GM23338 (cell line): ENCODE measurements around the gene METRNL. TPM values are rescaled to one million over a fixed set of nuclear protein-coding genes. Genes with fewer than 3 reads are reported as not detected.

ENCODE experiments used
- ATAC-seq: fragments of 200-7000 bp; cut with Tn5 transposase; 3 replicates; pipeline ENCODE4 v1.9.1; 2020
- DNase-seq: peaks from one replicate; pipeline ENCODE4 v3.0.0-alpha.2; 2015; ENCODE audit warnings: low spot score
- H2AFZ ChIP-seq: fragments of 200-600 bp; sonication (generic); 2 replicates; pipeline ENCODE4 v1.8.0; 2016; ENCODE audit warnings: antibody characterized with exemption, mild to moderate bottlenecking, moderate library complexity
- H3F3A ChIP-seq: fragments of 200-600 bp; sonication (generic); replicated peaks from 2 replicates; pipeline ENCODE4 v1.8.0; 2017; ENCODE audit warnings: antibody characterized with exemption, mixed run types, low read depth
- H3K27ac ChIP-seq: fragments of 200-600 bp; sonication (generic); 2 replicates; pipeline ENCODE4 v1.6.1; 2016; ENCODE audit warnings: low read depth
- H3K27me3 ChIP-seq: fragments of 200-600 bp; sonication (generic); 2 replicates; pipeline ENCODE4 v1.8.0; 2016; ENCODE audit warnings: mild to moderate bottlenecking, mixed run types, moderate library complexity; ENCODE audit not compliant: insufficient read depth
- H3K36me3 ChIP-seq: fragments of 200-600 bp; sonication (generic); 2 replicates; pipeline ENCODE4 v1.8.0; 2016; ENCODE audit warnings: mild to moderate bottlenecking; ENCODE audit not compliant: insufficient read depth
- H3K4me1 ChIP-seq: fragments of 200-600 bp; sonication (generic); 2 replicates; pipeline ENCODE4 v1.8.0; 2016; ENCODE audit warnings: mild to moderate bottlenecking, moderate library complexity; ENCODE audit not compliant: insufficient read depth
- H3K4me2 ChIP-seq: fragments of 200-600 bp; sonication (generic); 2 replicates; pipeline ENCODE4 v1.7.1; 2017; ENCODE audit warnings: mixed run types
- H3K4me3 ChIP-seq: fragments of 200-600 bp; sonication (generic); 2 replicates; pipeline ENCODE4 v1.6.1; 2016; ENCODE audit warnings: mixed run types
- H3K79me2 ChIP-seq: fragments of 200-600 bp; sonication (generic); replicated peaks from 2 replicates; pipeline ENCODE4 v1.8.0; 2017; ENCODE audit warnings: mild to moderate bottlenecking; ENCODE audit not compliant: insufficient read depth
- H3K9me2 ChIP-seq: fragments of 200-600 bp; sonication (generic); 2 replicates; pipeline ENCODE4 v1.8.0; 2017; ENCODE audit not compliant: insufficient read depth
- H4K20me1 ChIP-seq: fragments of 200-600 bp; sonication (generic); replicated peaks from 2 replicates; pipeline ENCODE4 v1.8.0; 2017; ENCODE audit warnings: mild to moderate bottlenecking; ENCODE audit not compliant: insufficient read depth
- H3K27ac Mint-ChIP-seq: 2 replicates; pipeline ENCODE4 v1.8.0; 2020; ENCODE audit warnings: inconsistent platforms, mild to moderate bottlenecking, moderate library complexity, mixed read lengths
- H3K27me3 Mint-ChIP-seq: 3 replicates; pipeline ENCODE4 v1.8.0; 2022; ENCODE audit warnings: low read depth, mild to moderate bottlenecking, moderate library complexity, mixed read lengths, inconsistent platforms; ENCODE audit not compliant: insufficient read depth, poor library complexity
- H3K36me3 Mint-ChIP-seq: 3 replicates; pipeline ENCODE4 v1.8.0; 2021; ENCODE audit warnings: low read depth, mild to moderate bottlenecking, inconsistent platforms, moderate library complexity, mixed read lengths
- H3K4me1 Mint-ChIP-seq: 3 replicates; pipeline ENCODE4 v1.8.0; 2020; ENCODE audit warnings: mild to moderate bottlenecking, inconsistent platforms, mixed read lengths
- H3K4me3 Mint-ChIP-seq: 3 replicates; pipeline ENCODE4 v1.8.0; 2021; ENCODE audit warnings: moderate library complexity, mild to moderate bottlenecking, inconsistent platforms, mixed read lengths
- H3K9me3 Mint-ChIP-seq: 3 replicates; pipeline ENCODE4 v1.8.0; 2020; ENCODE audit warnings: moderate library complexity, mild to moderate bottlenecking, inconsistent platforms, mixed read lengths
- CTCF ChIP-seq, 2 experiments: fragments of 200-600 bp in 1 of 2; sonication (generic) in 1 of 2; conservative IDR thresholded peaks; 2 replicates each; pipeline versions ENCODE4 v1.5.1 to v1.6.1; 2016 to 2017; ENCODE audit warnings: antibody characterized with exemption in 2 of 2, low read depth in 2 of 2, mild to moderate bottlenecking in 2 of 2, moderate library complexity in 1 of 2
- EZH2 ChIP-seq: fragments of 200-600 bp; sonication (generic); IDR thresholded peaks from one replicate; pipeline ENCODE4 v1.8.0; 2017; ENCODE audit warnings: antibody characterized with exemption, mild to moderate bottlenecking, low read depth; ENCODE audit not compliant: unreplicated experiment
- EZH2phosphoT487 ChIP-seq: fragments of 200-600 bp; sonication (generic); IDR thresholded peaks from one replicate; pipeline ENCODE4 v1.8.1; 2018; ENCODE audit warnings: antibody characterized with exemption; ENCODE audit not compliant: unreplicated experiment
- JUNB ChIP-seq: IDR thresholded peaks from one replicate; pipeline ENCODE4 v1.6.1; 2016; ENCODE audit warnings: antibody characterized with exemption; ENCODE audit not compliant: unreplicated experiment
- REST ChIP-seq: IDR thresholded peaks from one replicate; pipeline ENCODE4 v1.6.1; 2018; ENCODE audit warnings: antibody characterized with exemption; ENCODE audit not compliant: unreplicated experiment
- ZNF462 ChIP-seq: fragments of 250-450 bp; sonication (Bioruptor Pico); IDR thresholded peaks from 2 replicates; pipeline ENCODE4 v1.5.0; 2020; ENCODE audit warnings: mild to moderate bottlenecking, moderate library complexity
- polyA plus RNA-seq: library from polyadenylated mRNA; unstranded; fragments of >200 nt; fragmentation: Nextera tagmentation; extraction: Ambion mirVana; gene quantifications from 2 replicates; pipeline ENCODE4 v1.2.1, GENCODE V29; 2016
- total RNA-seq: library from RNA; depleted of rRNA; stranded (reverse); fragments of >200 nt; shearing (Covaris generic); gene quantifications from 2 replicates; pipeline ENCODE4 v1.2.3, GENCODE V29; 2014

METRNL gene
- total and polyA plus RNA-seq, 2 experiments from 2014 or later = 12.2 to 20.2 TPM

- H3K27ac Mint-ChIP-seq = peak overlapping the region; percentile 68; the same call in 1 of the 2 replicates
- H3K27ac ChIP-seq = no peak overlapping the region
- H3K4me3 Mint-ChIP-seq = no peak overlapping the region
- peaks cover 21% of the 10 kb centered on the region for H3K4me1 ChIP-seq
- H3K27me3 Mint-ChIP-seq = peaks cover 15% of the 10 kb centered on the region
- H3K36me3 Mint-ChIP-seq = peaks cover 20% of the 10 kb centered on the region; the same call in 2 of the 3 replicates
- H3F3A ChIP-seq = 0 out of 2 replicates have a peak, but pooled peaks cover 3% of the 10 kb centered on the region
- TF ChIP-seq JUNB (no peak), EZH2phosphoT487 (no peak), REST (no peak), CTCF (conservative IDR thresholded peaks at IDR 0.05; ENCODE audit: low read depth in 2 of 2) (no peak), ZNF462 (CRISPR knock-in tag) (no peak), EZH2 (no peak)
- peaks cover 47% of the 10 kb centered on the region for H3K79me2 ChIP-seq
- no peak for DNase-seq
- no peaks in the 10 kb centered on the region; the same call in 1 of the 2 replicates for H4K20me1 ChIP-seq
- no peaks in the 10 kb centered on the region for H3K9me2 ChIP-seq
- H3K27me3 ChIP-seq = no peaks in the 10 kb centered on the region
- no peak overlapping the region for H3K4me3 ChIP-seq
- no peak overlapping the region for H2AFZ ChIP-seq
- H3K4me2 ChIP-seq = no peak overlapping the region
- H3K9me3 Mint-ChIP-seq = no peaks in the 10 kb centered on the region; the same call in 2 of the 3 replicates
- ATAC-seq = no peak
- no peaks in the 10 kb centered on the region for H3K36me3 ChIP-seq
- peaks cover 45% of the 10 kb centered on the region for H3K4me1 Mint-ChIP-seq
These were observed 7.7 kb downstream of the METRNL start for GRCh38 chr17:83086907-83087787.
